GM23338 (cell line): ENCODE measurements around the gene B4GALNT2. TPM values are rescaled to one million over a fixed set of nuclear protein-coding genes. Genes with fewer than 3 reads are reported as not detected.

ENCODE experiments used
- ATAC-seq: fragments of 200-7000 bp; cut with Tn5 transposase; 3 replicates; pipeline ENCODE4 v1.9.1; 2020
- DNase-seq: peaks from one replicate; pipeline ENCODE4 v3.0.0-alpha.2; 2015; ENCODE audit warnings: low spot score
- H2AFZ ChIP-seq: fragments of 200-600 bp; sonication (generic); 2 replicates; pipeline ENCODE4 v1.8.0; 2016; ENCODE audit warnings: antibody characterized with exemption, mild to moderate bottlenecking, moderate library complexity
- H3F3A ChIP-seq: fragments of 200-600 bp; sonication (generic); replicated peaks from 2 replicates; pipeline ENCODE4 v1.8.0; 2017; ENCODE audit warnings: antibody characterized with exemption, mixed run types, low read depth
- H3K27ac ChIP-seq: fragments of 200-600 bp; sonication (generic); 2 replicates; pipeline ENCODE4 v1.6.1; 2016; ENCODE audit warnings: low read depth
- H3K27me3 ChIP-seq: fragments of 200-600 bp; sonication (generic); 2 replicates; pipeline ENCODE4 v1.8.0; 2016; ENCODE audit warnings: mild to moderate bottlenecking, mixed run types, moderate library complexity; ENCODE audit not compliant: insufficient read depth
- H3K36me3 ChIP-seq: fragments of 200-600 bp; sonication (generic); 2 replicates; pipeline ENCODE4 v1.8.0; 2016; ENCODE audit warnings: mild to moderate bottlenecking; ENCODE audit not compliant: insufficient read depth
- H3K4me1 ChIP-seq: fragments of 200-600 bp; sonication (generic); 2 replicates; pipeline ENCODE4 v1.8.0; 2016; ENCODE audit warnings: mild to moderate bottlenecking, moderate library complexity; ENCODE audit not compliant: insufficient read depth
- H3K4me2 ChIP-seq: fragments of 200-600 bp; sonication (generic); 2 replicates; pipeline ENCODE4 v1.7.1; 2017; ENCODE audit warnings: mixed run types
- H3K4me3 ChIP-seq: fragments of 200-600 bp; sonication (generic); 2 replicates; pipeline ENCODE4 v1.6.1; 2016; ENCODE audit warnings: mixed run types
- H3K79me2 ChIP-seq: fragments of 200-600 bp; sonication (generic); replicated peaks from 2 replicates; pipeline ENCODE4 v1.8.0; 2017; ENCODE audit warnings: mild to moderate bottlenecking; ENCODE audit not compliant: insufficient read depth
- H3K9me2 ChIP-seq: fragments of 200-600 bp; sonication (generic); 2 replicates; pipeline ENCODE4 v1.8.0; 2017; ENCODE audit not compliant: insufficient read depth
- H4K20me1 ChIP-seq: fragments of 200-600 bp; sonication (generic); replicated peaks from 2 replicates; pipeline ENCODE4 v1.8.0; 2017; ENCODE audit warnings: mild to moderate bottlenecking; ENCODE audit not compliant: insufficient read depth
- H3K27ac Mint-ChIP-seq: 2 replicates; pipeline ENCODE4 v1.8.0; 2020; ENCODE audit warnings: inconsistent platforms, mild to moderate bottlenecking, moderate library complexity, mixed read lengths
- H3K27me3 Mint-ChIP-seq: 3 replicates; pipeline ENCODE4 v1.8.0; 2022; ENCODE audit warnings: low read depth, mild to moderate bottlenecking, moderate library complexity, mixed read lengths, inconsistent platforms; ENCODE audit not compliant: insufficient read depth, poor library complexity
- H3K36me3 Mint-ChIP-seq: 3 replicates; pipeline ENCODE4 v1.8.0; 2021; ENCODE audit warnings: low read depth, mild to moderate bottlenecking, inconsistent platforms, moderate library complexity, mixed read lengths
- H3K4me1 Mint-ChIP-seq: 3 replicates; pipeline ENCODE4 v1.8.0; 2020; ENCODE audit warnings: mild to moderate bottlenecking, inconsistent platforms, mixed read lengths
- H3K4me3 Mint-ChIP-seq: 3 replicates; pipeline ENCODE4 v1.8.0; 2021; ENCODE audit warnings: moderate library complexity, mild to moderate bottlenecking, inconsistent platforms, mixed read lengths
- H3K9me3 Mint-ChIP-seq: 3 replicates; pipeline ENCODE4 v1.8.0; 2020; ENCODE audit warnings: moderate library complexity, mild to moderate bottlenecking, inconsistent platforms, mixed read lengths
- EZH2 ChIP-seq: fragments of 200-600 bp; sonication (generic); IDR thresholded peaks from one replicate; pipeline ENCODE4 v1.8.0; 2017; ENCODE audit warnings: antibody characterized with exemption, mild to moderate bottlenecking, low read depth; ENCODE audit not compliant: unreplicated experiment
- EZH2phosphoT487 ChIP-seq: fragments of 200-600 bp; sonication (generic); IDR thresholded peaks from one replicate; pipeline ENCODE4 v1.8.1; 2018; ENCODE audit warnings: antibody characterized with exemption; ENCODE audit not compliant: unreplicated experiment
- JUNB ChIP-seq: IDR thresholded peaks from one replicate; pipeline ENCODE4 v1.6.1; 2016; ENCODE audit warnings: antibody characterized with exemption; ENCODE audit not compliant: unreplicated experiment
- POLR2AphosphoS5 ChIP-seq: IDR thresholded peaks from 2 replicates; pipeline ENCODE4 v1.6.1; 2016; ENCODE audit warnings: antibody characterized with exemption, low read depth
- STAT1 ChIP-seq: IDR thresholded peaks from one replicate; pipeline ENCODE4 v1.6.1; 2016; ENCODE audit warnings: antibody characterized with exemption; ENCODE audit not compliant: unreplicated experiment
- ZNF114 ChIP-seq: fragments of 250-450 bp; sonication (Bioruptor Pico); IDR thresholded peaks from 2 replicates; pipeline ENCODE4 v1.5.0; 2020; ENCODE audit warnings: mild to moderate bottlenecking, moderate library complexity
- ZNF331 ChIP-seq: fragments of 250-450 bp; sonication (Bioruptor Pico); IDR thresholded peaks from 2 replicates; pipeline ENCODE4 v1.5.0; 2020; ENCODE audit warnings: low read depth, mild to moderate bottlenecking, moderate library complexity
- ZNF462 ChIP-seq: fragments of 250-450 bp; sonication (Bioruptor Pico); IDR thresholded peaks from 2 replicates; pipeline ENCODE4 v1.5.0; 2020; ENCODE audit warnings: mild to moderate bottlenecking, moderate library complexity
- polyA plus RNA-seq: library from polyadenylated mRNA; unstranded; fragments of >200 nt; fragmentation: Nextera tagmentation; extraction: Ambion mirVana; gene quantifications from 2 replicates; pipeline ENCODE4 v1.2.1, GENCODE V29; 2016
- total RNA-seq: library from RNA; depleted of rRNA; stranded (reverse); fragments of >200 nt; shearing (Covaris generic); gene quantifications from 2 replicates; pipeline ENCODE4 v1.2.3, GENCODE V29; 2014

B4GALNT2 gene
- total and polyA plus RNA-seq, 2 experiments from 2014 or later, result not detected

GRCh38 chr17:49191409-49191916, 58.9 kb downstream of the B4GALNT2 start:
- Histone ChIP-seq H4K20me1 (no peaks in the 10 kb centered on the region), H3K27ac (peak overlapping the region; percentile 91), H2AFZ (peak overlapping the region; percentile 98), H3K27me3 (no peaks in the 10 kb centered on the region), H3K36me3 (no peaks in the 10 kb centered on the region), H3K4me2 (peak overlapping the region; percentile 88), H3K4me3 (peak overlapping the region; percentile 94), H3K9me2 (no peaks in the 10 kb centered on the region), H3K79me2 (no peaks in the 10 kb centered on the region), H3K4me1 (peaks cover 9% of the 10 kb centered on the region; the same call in 1 of the 2 replicates), H3F3A (peaks cover 5% of the 10 kb centered on the region; the same call in 1 of the 2 replicates)
- H3K27me3 Mint-ChIP-seq, result peaks cover 29% of the 10 kb centered on the region
- H3K4me3 Mint-ChIP-seq, result peak overlapping the region; percentile 94
- ATAC-seq (no peak), DNase-seq (no peak)
- TF ChIP-seq STAT1 (no peak), EZH2phosphoT487 (no peak), JUNB (no peak), EZH2 (peak; percentile 28), ZNF462 (CRISPR knock-in tag) (no peak), ZNF331 (no peak), POLR2AphosphoS5 (no peak), ZNF114 (no peak)
- peaks cover 5% of the 10 kb centered on the region; the same call in 2 of the 3 replicates for H3K36me3 Mint-ChIP-seq
- H3K27ac Mint-ChIP-seq, result peak overlapping the region; percentile 97
- H3K4me1 Mint-ChIP-seq, result peaks cover 12% of the 10 kb centered on the region; the same call in 2 of the 3 replicates
- H3K9me3 Mint-ChIP-seq, result peaks cover 11% of the 10 kb centered on the region
